GM19238 (cell line): ENCODE data around the gene HSD11B2.
"Not testable (repeated sequence)": the region's sequence is repeated elsewhere in the genome, so short reads cannot be mapped to it uniquely, and the experiment has no call there.

Experiments
- DNase-seq: peaks from one replicate; pipeline ENCODE4 v3.0.0; 2011; ENCODE audit warnings: low spot score; ENCODE audit not compliant: insufficient read length

Gene HSD11B2

DNA sequence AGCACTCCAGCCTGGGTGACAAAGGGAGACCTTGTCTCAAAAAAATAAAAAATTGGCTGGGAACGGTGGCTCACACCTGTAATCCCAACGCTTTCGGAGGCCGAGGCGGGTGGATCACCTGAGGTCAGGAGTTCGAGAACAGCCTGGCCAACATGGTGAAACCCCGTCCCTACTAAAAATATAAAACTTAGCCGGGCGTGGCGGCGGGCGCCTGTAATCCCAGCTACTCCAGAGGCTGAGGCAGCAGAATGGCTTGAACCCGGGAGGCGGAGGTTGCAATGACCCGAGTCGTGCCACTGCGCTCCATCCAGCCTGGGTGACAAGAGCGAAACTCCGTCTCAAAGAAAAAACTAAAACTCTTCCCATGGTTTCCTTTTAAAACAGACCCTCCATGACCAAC is 15.5 kb upstream of the HSD11B2 start:
- not testable (repeated sequence) for DNase-seq

DNA sequence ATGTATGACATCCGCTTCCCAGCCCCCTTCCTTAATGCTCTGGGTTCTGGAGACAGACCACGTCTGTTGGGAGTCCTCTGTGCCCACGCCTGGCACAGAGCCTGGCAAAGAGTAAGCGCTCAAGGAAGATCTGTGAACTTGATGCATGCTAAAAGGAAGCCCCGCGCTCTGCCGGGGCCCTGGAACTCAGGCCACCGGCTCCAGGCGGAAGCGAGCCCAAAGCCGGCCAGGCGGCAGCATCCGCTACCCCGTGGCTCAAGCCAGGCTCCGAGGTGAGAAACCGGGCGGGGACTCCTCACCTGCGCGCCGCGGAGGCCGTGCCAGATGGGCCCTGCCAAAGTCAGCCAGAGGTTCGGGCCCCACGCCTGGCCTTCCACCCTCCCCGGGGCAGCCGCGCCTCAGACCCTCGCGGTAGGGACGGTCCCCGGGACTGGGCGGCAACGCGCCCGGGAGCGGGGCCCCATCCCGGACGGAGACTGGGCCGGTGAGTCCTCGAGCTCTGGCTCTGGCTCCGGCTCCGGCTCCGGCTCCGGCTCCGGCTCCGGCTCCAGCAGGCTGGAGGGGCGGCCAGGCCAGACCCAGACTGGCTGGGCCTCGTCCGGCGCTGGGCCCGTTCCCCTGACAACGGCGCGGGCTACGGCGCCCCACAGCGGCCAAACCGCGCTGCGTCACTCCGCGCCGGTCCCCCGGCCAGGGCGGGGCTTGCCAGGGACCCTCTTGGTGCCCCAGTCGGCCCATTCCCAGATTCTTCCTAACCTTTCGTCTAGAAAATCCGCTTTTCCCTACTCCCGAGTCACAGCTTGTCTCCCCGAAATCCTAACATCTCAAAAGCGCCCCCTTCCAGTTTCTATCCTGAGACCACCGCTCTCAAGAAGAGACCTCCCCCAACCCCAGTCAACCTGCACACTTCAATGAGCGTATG is 14.8 kb upstream of the HSD11B2 start, which contains the start of gene ZDHHC1:
ZDHHC1 (minus strand) TSS at position 606 of the 922 bp plus-strand sequence. CDS start 8,702 bp downstream, outside the sequence.
- peak; percentile 78 for DNase-seq

- DNase-seq: no peak
Measured at GRCh38 chr16:67417333-67418061, 13.4 kb upstream of the HSD11B2 start.

DNA sequence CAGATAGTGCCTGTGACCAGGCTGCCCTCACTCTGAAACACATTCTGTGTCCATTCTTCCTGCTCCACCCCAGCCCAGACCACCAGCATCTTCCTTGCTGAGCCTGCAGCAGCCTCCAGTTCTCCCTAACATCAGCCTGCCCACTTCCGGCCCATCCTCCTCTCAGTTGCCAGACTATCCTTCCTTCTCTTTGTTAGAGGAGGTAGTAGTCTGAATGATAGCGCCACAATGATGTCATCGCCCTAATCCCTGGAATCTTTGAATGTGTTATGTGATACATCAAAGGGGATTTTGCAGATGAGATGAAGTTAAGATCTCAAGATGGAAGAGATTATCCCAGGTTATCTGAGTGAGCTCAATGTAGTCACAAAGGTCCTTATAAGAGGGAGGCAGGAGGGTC is 11.4 kb upstream of the HSD11B2 start:
- no peak for DNase-seq

GRCh38 chr16:67419931-67420330 is 11.0 kb upstream of the HSD11B2 start:
- no peak for DNase-seq

GRCh38 chr16:67421030-67421429 is 9.9 kb upstream of the HSD11B2 start:
- no peak for DNase-seq

GRCh38 chr16:67423015-67423414 is 7.9 kb upstream of the HSD11B2 start:
- DNase-seq: no peak

DNA sequence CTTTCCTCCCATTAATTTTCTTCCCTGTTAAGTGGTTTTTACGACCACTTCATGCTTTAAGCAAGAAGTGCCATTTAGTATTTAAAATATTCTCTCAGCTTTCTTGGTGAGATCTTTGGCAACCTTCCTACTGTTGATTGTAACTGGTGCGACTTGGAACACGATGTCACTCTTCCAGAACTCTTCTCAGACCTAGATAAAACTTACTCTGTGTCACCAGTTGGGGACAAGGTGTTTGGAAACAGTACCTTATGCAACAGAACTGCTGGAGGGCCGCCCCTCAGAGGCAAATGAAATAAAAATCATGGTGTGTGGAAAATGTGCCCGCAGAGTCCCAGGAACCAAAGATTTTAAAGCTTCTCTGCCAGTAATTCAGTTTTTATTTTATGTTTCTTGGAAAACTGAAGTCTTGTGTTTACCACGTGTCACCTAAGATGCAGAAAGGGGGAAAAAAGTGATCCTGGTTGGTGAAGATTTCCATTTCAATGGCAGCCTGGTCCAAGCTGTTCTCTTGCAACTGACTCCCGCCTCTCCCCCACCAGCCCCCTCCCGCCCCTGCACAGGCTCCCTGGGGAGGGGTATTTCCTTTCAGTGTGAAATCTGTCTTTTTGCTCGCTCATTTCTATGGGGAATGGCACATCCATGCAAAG is 7.2 kb upstream of the HSD11B2 start:
- DNase-seq: no peak

DNA sequence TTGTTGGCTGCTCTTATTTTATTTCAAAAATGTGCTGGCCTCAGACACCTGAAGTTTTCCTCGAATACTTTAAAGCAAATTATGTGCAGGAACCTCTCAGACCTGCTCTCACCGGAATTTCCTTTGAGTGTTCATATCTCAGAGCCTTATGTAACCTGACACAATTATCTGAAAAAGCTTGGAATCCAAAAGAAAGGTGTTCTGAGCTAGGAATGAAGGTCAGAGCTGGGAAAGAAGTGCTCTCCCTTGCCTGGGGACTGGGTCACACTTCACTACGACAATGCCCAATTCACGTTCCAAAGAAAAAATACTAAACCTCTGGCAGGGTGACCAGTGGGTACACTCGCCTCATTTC is 6.7 kb upstream of the HSD11B2 start:
- no peak for DNase-seq

GRCh38 chr16:67425061-67425460 is 5.9 kb upstream of the HSD11B2 start:
- no peak for DNase-seq

DNA sequence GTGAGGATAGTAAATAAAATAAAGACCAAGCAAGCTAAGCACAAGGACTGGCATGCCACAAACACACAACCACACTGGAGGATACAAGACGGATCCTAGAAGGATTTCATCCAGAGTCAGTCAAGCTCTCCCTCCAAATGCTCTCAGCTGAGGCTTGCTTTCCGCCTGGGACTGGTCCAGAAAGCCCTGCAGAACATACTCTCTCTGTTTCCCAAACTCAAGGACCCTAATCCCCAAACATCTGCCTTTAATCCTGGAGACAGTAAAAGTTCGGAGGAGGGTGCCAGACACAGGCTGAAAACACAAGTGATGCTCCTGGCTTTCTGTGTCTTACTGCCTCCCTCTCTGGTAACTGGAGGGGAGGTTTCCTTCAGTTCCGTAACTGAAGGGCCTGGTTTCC is 5.3 kb upstream of the HSD11B2 start:
- DNase-seq: no peak

- no peak for DNase-seq
Measured at GRCh38 chr16:67426022-67426421, 4.9 kb upstream of the HSD11B2 start.

DNA sequence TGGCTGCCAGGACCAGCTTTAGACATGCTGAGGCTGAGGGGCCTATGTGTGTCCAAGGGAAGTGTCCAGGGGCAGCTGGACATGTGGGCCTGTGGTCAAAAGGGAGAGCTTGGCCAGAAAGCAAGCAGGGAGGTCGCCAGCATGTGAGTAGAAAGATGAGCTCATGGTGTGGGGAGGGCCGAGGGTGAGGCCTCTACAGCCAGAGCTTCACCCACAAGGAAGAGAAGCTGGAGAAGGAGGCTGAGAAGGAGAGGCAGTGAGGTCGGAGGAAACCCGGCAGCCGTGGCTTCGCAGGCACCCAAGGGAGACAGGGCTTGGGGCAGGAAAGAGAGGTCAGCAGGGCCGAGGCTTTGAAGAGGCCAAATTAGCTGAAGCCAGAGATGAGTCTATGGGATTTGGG is 4.0 kb upstream of the HSD11B2 start:
- DNase-seq: no peak

DNA sequence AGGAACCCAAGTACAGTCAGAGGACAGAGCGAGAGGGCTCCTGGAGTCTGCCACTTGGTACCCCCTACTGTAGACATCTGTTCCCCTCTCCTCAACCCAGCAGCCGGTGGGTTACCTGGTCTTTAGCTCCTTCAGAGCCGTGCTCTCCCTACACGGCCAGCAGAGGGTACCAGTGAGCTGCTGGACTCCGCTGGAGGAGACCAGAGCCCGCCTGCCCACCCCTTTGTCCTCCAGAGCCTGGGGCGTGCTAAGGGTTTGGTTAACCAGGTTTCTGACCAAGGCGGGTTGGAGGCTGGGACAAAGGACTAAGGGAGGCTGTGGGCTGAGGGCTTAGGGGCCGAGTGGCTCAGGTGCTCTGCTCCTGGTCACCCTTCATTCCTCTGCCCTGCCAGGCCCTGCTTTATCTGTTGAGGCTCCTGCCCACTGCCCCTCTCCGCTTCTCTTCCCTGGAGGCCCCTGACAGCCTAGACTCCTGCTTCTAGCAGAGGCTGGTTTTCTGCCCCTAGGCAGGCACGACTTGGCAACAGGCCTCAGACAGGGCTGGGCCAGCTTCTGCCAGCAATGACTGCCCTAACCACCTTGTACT is 2.7 kb upstream of the HSD11B2 start:
- DNase-seq: peak; percentile 69

DNA sequence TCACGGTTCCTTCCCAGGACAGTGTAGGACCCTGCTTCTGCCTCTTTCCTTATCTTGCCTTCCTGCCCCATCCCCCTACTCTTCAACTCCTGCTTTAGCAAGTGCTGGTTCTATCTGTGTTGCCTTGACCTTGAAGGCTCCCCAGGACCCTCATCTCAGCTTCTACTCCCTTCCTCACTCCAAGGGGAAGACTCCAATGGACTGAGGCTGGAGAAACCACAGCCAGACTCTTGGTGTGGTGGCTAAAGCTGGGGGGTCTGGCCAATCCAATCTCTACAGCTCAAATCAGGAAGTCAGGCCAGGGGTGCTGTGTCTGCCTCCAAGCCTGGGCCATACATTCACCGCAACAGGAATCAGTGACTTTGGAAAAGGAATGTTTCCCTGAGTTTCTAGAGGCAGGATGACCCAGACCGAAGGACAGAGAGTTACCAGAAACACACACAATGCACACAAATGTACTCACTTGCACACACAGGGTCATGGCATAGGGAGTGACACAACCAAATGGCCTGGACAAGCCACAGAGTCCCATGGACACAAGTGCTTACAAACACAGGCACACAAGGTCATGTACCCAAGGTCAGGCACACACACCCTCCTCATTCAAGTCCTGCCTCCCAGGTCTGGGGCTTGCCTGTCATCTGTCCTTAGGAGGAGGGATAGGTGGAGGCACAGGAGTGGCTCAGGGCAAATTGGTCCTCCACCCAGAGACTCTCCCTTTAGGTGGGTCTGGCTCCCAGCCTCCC is 1.7 kb upstream of the HSD11B2 start:
- no peak for DNase-seq

DNA sequence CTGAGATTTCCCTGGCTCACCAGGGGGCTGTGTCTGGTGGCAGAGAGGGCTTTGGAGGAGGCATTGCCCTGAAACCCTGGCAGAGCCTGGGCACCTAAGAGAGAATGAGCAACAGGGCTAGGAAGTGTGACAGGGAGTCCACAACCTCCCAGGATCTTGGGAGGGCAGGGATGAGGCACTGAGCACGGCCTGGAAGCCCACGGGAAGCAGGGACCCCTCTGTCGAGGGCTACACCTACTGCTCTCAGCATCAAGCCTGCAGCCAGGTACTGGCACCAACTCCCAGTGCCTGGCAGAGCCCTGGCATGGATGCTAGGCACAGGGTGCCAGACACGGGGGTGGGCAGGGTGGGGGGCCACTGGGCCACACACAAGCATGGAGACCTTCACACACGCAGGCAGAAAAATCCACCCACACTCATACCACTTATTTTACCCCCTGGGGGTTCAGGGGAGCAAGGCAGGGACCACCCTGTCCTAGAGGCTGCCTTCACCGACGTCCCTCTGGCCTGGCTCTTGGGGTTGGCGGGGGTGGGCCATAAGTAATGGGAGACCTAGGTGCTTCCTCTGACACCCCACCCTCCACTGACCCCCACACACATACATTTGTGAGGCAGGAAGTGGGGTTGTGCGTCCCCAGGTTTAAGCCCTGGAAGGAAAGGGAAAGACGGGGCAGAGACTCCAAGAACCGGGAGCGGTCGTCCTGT is 970 bp upstream of the HSD11B2 start:
- DNase-seq: no peak

- no peak for DNase-seq
Measured at GRCh38 chr16:67430504-67430976, 381 bp upstream of the HSD11B2 start.

GRCh38 chr16:67431775-67432505 is 1.0 kb downstream of the HSD11B2 start:
- no peak for DNase-seq

- DNase-seq: no peak
Measured at GRCh38 chr16:67432506-67432890, 1.6 kb downstream of the HSD11B2 start.
